GM19438 (cell line): ENCODE data around the gene MYL11.
"Not testable (repeated sequence)": the region's sequence is repeated elsewhere in the genome, so short reads cannot be mapped to it uniquely, and the experiment has no call there.

Source experiments
- ATAC-seq: cut with Tn5 transposase; IDR thresholded peaks from one replicate; pipeline ENCODE4 v1.9.1; 2021; ENCODE audit warnings: low read depth; ENCODE audit not compliant: unreplicated experiment

The MYL11 gene

DNA sequence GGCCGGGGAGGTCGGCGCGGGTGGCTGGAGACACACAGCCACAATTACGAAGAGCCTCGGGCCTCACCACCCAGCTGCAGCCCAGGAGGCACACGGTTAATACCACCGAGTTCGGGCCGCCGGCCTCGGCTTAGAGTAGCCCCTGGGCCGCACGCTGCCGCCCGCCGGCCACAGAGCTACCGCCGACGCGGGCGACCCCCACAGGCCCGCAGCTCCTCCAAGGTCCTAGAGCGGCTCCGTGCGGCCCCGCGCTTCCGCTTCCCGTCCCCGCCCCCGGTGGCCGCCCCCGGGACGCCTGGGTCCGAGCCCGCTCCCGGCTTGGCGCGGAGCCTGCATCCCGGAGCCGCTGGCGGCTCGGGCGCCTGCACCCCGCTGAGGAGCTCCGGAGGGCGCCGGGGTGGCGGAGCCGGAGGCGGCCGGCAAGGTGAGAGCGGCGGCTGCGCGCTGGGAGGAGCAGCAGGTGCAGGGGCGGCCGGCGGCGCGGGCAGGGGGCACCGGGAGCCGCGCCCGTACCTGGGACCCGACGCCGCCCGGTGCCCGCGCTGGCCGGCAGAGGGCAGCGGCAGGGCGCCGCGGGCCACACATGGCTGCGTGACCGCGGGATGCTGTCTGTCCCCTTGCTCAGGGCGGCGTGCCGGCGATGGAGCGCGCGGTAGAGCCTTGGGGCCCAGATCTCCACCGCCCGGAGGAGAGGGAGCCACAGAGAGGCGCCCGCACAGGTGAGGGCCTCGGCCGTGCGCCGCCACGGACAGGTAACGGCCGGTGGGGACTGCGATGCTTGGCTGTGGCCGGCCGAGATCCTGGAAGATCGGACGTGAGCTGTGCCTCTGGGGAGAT, 20.8 kb downstream of the MYL11 start, which contains the start of gene ZNF48:
TSS of gene ZNF48 (plus strand) at position 266 of the 837 bp plus-strand sequence. CDS start at position 641, 375 bp downstream.
- peak; percentile 66 for ATAC-seq

DNA sequence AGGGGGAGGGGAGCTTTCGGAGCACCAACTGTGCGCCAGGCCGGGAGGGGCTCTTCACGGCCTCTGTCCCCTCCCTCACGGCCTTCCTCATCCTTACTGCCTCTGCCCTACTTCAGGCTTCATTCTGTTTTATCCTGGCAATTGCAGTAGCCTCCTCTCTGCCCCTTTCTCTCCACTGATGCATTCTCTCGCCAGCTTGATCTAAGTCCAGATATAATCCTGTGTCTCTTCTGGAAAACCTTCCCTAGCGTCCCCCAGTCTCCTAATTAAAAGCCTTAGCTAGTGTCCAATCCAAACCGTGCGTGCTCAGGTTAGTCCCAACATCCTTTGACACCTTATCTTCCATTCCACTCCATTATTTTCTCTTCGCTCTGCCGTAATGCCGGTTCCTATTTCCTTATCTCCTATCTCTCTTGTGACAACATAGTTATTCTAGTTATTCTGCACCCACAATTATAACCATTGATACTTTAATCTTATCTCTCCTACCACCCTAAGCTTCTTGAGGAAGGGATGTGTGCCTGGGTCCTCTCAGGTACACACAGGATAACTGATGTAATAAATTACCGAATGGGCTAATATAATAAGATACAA, 21.5 kb downstream of the MYL11 start:
- ATAC-seq, result no peak

DNA sequence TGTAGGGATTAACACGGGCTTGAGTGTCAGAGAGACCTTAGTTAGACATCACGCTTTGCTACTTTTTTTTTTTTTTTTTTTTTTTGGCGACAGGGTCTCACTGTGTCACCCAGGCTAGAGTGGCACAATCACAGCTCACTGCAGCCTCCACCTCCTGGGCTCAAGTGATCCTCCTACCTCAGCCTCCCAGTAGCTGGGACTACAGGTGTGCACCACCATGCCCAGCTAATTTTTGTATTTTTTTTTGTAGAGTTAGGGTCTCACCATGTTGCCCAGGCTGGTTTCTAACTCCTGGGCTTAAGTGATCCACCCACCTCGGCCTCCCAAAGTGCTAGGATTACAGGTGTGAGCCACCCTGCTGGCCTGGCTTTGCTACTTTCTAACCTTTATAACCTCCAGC, 22.0 kb downstream of the MYL11 start:
- not testable (repeated sequence) for ATAC-seq

DNA sequence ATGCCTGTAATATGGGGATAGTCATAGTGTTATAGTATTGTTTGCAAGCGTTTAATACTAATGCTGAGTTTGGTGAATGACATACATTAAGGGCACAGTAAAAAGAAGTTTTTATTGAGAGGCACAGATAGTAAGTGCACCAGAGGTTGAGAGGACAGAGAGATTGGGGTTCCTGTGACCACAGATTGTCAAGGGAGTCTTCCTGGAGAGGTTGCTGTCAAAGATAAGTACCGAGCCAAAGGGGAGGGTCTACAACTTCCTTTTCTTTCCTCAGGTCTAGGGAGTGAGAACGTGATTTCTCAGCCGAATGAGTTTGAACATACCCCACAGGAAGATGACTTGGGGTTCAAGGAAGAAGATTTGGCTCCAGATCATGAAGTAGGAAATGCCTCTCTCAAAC, 22.5 kb downstream of the MYL11 start:
- ATAC-seq, result no peak

DNA sequence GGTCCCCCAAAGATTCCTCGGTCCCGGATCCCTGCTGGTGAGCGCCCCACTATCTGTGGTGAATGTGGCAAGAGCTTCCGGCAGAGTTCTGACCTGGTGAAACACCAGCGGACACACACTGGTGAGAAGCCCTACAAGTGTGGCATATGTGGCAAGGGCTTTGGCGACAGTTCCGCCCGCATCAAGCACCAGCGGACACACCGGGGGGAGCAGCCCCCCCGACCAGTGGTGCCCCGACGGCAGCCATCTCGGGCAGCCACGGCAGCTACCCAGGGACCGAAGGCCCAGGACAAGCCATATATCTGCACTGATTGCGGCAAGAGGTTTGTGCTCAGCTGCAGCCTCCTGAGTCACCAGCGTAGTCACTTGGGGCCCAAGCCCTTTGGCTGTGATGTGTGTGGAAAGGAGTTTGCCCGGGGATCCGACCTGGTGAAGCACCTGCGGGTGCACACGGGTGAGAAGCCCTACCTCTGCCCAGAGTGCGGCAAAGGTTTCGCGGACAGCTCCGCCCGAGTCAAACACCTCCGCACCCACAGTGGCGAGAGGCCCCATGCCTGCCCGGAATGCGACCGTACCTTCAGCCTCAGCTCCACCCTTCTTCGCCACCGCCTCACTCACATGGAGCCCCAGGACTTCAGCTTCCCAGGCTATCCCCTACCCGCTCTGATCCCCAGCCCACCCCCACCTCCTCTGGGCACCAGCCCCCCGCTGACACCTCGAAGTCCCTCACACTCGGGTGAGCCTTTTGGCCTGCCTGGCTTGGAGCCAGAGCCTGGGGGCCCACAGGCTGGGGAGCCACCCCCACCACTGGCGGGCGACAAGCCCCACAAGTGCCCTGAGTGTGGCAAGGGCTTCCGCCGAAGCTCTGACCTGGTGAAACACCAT, 23.4 kb downstream of the MYL11 start:
- no peak for ATAC-seq

DNA sequence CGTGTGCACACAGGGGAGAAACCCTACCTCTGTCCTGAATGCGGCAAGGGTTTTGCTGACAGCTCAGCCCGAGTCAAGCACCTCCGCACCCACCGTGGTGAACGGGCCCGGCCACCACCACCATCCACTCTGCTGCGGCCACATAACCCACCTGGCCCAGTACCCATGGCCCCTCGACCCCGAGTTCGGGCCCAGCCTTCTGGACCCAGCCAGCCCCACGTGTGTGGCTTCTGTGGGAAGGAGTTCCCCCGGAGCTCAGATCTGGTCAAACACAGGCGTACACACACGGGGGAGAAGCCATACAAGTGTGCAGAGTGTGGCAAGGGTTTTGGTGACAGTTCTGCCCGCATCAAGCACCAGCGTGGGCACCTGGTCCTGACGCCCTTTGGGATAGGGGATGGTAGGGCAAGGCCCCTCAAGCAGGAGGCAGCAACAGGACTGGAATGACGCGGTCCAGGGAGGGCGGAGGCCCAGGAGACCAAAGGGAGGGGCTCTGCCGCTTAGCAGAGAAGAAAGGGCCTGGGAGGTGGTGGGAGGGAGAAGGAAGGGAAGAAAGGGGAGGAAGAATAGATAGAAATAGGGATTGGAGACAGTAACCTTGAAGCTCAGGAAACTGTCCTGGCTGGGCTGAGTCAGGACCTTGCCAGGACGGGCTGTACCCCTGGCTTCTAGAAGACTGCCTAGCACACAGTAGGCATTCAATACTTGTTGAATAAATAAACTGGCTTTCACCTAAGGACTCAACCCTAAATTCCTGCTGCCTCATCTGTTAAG, 24.2 kb downstream of the MYL11 start:
- no peak for ATAC-seq

DNA sequence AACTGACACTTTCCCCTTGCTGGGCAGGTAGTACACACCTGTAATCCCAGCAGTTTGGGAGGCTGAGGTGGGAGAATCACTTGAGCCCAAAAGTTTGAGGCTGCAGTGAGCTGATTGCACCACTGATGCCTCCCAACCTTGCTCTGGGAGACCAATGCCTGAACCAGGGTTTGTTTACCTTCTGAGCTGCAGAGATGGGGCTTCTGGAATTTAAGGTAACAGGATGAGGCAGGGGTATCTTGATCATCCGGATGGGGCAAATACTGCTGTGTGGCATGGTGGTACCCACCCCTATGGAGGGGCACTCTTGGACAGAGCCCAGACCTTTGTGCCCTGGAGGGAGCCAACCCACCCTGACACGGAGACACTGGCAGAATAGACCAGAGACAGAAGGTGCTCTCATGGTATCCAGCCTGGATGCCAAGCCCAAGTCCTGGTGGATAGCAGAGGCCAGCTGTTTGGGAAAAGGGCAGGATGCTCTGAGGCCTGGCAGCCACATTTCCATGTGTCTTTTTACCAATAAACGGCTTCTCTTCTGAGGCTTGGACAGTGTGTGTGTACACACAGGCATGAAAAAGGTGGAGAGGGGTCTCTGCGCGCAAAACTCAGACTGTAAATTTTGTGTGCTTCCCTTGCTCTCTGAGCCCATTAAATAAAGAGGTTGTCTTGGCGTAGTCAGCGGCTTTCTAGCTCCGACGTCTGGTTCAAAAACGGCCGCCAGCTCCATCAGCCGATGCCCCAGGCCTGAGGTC, 25.0 kb downstream of the MYL11 start:
- no peak for ATAC-seq

DNA sequence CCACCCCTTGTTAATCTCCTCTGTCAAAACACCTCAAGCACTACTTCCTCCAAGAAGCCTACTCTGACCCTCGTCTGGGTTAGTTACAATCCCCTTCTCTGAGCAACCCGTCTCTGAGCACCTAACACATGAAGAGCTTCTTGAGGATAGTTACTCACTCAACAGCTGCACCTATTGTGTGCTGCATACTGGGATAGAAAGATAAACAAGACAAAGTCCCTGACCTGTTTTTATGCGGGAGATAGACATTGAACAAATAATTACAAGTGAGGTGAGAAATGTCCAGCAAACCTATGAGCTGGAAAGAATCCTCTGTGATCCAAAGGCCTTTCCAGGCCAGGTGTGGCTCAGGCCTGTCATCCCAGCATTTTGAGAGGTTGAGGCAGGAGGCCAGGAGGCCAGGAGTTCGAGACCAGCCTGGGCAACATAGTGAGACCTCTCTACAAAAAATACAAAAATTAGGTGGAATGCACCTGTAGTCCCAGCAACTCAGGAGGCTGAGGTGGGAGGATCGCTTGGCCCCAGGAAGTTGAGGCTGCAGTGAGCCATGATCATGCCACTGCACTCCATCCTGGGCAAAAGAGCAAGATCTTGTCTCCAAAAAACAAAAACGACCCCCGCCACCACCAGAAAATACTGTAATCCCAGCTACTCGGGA, 27.3 kb downstream of the MYL11 start:
- no peak for ATAC-seq

DNA sequence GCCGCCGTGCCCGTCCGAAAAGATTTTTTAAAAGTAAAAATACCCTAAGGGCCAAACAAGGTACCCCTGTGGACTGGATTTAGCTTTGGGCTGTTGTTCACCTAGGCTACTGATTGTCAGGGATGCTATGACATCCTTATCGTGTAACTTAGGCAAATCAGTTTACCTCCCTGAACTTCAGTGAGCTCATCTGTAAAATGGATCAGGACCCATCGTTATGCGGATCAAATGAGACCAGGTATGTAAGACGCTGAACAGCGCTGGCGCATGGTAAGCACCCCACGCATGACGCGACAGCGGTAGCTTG, 32.1 kb downstream of the MYL11 start:
- ATAC-seq, result no peak

DNA sequence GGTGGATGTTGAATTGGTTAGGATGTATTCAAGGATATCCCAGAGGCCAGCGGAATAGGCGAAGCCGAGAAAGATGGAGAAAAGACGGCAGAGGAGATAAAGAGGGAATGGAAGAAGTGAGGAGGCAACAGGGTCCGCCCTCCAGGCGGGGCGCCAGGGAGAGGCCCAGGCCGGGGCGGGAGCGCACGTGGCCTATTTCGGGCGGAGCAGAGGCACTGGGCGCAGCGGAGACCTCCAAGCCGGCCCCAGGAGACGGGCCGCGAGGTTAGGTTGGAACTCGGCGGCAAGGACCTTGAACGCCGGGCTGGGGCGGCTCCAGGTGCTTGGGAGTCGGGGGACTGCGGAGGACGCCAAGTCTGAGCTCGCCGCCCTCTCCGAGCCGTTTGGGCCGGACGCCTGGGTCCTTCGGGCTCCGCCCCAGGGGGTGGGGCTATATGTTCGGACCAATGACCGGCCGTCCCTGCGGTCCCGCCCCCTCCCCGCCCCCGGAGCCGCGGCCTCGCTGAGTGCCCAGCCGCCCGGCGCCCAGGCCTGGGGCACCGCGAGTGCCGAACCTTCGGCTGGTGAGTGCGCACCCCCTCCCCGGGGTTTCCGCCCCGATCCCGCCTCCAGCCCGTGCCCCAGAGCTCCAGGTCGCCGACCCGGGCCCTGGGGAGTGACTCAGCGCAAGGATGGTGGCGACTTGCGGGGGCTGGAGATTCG, 32.7 kb downstream of the MYL11 start, which contains the start of gene ZNF771:
TSS of gene ZNF771 (plus strand) at position 505 of the 702 bp plus-strand sequence. CDS start 448 bp downstream, outside the sequence.
- peak; percentile 74 for ATAC-seq

DNA sequence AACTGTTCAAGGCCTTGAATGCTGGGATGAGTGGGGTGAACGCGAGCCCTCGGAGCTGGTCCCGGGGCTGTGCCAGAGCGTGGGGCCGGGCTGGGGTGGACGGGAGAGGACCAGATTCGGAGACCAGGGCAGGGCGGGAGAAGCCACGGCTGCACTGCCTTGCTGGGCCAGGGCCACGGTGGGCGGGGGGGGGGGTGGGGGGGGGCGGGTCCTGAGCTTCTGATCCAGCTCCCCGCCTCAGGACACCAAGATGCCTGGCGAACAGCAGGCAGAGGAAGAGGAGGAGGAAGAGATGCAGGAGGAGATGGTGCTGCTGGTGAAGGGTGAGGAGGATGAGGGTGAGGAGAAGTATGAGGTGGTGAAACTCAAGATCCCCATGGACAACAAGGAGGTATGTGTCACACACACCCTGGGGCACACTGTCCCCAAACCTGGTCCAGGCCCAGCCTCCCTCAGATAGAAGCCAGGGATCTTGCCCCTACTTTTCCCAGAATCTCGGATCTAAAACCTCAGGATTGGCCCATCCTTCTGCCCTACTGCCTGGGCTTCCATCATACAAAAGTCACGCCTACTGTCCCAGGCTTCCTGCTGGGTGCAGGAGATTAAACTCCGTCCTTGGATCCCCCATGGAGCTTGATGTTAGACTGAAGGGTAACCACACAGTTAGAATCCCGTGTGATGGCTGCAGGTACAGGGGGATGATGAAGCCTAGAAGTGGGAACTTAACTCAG, 33.4 kb downstream of the MYL11 start:
- ATAC-seq, result peak; percentile 6

DNA sequence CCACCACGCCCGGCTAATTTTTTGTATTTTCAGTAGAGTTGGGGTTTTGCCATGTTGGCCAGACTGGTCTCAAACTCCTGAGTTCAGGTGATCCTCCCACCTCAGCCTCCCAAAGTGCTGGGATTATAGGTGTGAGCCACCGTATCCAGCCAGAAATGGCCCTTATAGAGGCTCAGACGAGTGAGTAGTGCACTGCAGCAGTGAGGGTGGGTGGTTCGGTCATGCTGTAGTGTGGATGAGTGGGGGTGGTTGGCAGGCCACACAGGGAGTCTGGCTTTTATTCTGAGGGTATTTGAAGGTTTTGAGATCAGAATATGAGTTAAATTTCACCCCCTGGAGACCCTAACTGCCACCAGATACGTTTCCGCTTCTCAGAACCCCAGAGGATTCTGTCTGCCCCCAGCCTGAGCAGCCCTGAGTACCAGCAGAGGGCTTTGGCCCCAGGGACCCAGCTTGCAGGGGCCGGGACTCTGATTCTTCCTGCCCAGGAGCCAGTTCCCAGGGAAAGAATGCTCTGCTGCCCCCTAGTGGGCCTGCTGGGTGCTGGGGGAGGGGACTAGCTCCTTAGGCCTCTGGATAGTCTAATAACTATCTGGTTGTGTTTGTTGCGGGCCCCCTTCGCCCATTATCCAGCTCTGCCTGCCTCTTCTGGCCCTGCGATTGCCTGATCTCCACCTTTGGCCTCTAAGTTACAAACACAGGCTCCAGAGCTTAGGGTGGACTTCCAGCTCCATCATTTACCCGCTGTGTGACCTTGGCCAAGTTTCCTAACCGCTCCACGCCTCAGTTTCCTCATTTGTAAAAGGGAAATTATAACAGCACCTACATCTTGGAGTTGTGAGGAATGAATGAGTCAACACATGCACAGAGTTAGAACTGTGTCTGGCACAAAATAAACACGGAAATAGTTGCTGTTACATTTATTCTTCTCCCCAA, 34.8 kb downstream of the MYL11 start:
- ATAC-seq, result no peak

DNA sequence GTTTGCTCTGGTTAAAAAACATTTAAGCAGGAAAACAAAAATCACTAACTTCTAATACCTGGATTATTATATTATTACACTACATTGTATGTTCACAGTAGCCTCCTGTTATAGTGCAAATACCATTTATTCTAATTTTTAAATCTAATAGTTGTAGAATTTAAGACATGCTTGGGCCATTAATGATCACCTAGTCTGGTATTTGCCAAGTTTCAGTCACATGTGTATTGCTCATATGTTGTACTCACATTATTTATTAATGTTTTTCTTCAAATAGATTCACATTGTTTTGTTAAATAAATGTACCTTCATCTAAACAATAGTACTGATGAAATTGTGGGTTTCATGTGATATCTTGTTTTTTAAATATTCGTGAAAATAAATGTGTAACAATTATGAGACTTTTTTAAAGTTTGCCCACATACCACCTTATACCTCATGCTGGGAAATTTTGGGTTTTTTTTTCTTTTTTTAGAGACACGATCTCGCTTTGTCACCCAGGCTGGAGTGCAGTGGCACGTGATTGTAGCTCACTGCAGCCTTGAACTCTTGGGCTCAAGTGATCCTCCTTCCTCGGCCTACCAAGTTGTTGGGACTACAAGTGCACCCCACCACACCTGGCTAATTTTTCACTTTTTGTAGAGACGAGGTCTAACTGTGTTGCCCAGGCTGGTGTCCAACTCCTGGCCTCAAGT, 38.7 kb downstream of the MYL11 start:
- no peak for ATAC-seq

DNA sequence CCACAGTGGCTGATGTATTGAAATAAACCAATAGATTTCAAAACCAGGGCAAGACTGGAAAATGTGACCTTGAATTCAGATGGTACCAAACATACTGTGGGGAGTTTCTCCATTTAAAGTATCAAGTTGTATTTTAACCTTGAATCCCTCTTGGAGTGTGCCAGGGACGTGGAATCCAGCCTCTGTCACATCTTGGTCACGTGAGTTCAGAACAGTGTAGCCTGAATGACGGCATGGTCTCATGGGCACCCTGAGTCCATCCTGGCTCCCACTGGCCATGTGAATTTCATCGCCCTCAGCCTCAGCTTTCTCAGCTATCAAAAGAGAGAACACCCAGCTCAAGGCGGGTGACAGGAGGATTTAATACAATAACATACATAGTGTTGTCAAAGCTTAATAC, 39.6 kb downstream of the MYL11 start:
- ATAC-seq, result no peak

DNA sequence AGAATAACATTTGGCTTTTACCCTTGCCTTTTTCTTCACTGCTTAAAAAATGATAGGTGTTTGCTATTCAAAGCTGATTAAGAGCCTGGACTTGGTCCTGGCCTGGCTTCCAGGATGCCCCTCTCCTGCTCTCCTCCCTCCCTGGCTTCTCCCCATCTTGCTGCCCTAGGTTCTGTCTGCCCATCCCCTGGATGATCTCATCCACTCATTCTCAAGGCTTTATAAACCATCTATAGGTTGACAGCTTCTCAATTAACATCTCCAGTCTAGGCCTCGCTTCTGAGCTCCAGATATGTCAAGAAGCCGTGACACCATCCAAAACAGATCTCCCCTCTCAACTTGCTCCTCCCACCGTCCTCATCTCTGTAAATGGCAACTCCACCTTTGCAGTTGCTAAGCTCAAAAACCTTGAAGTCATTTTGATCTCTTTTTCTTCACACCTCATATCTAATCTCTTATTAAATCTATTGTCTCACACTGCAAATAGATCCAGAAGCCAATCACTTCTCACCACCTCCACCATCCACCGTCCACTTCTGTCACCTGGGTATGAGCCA, 41.5 kb downstream of the MYL11 start:
- no peak for ATAC-seq
